ENCODE data around the gene PDE1A. TPM values are rescaled to one million over a fixed set of nuclear protein-coding genes. Genes with fewer than 3 reads are reported as not detected.

PDE1A gene
- total RNA-seq, 1 donor = 42.0 TPM

DNA sequence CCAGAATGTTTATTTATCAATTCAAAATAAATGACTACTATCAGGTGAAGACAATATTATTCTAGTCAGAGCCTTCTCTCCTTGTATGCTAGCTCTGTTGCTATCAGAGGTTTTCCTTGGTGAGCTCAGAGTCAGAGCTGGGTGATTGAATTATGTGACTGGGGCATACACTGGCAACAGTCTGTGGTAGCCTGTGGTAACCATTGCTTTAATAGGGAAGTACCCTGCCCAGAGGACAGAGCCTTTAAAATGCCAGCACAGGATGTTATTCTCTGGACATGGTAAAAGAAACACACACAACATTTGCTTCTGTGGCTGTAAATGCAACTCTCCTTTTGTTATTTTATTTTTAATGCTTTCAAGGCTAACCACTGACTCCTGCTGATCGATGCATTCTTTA, 316.5 kb downstream of the PDE1A start:
- no peak for DNase-seq (ENCODE audit: insufficient read length, low spot score, missing footprints)
- H3K27me3 ChIP-seq (ENCODE audit: insufficient read depth, low read length) = peaks cover 4% of the 10 kb centered on the region
- no peak overlapping the region for H3K4me3 ChIP-seq (ENCODE audit: insufficient read depth, low read length)
- no peaks in the 10 kb centered on the region for H3K79me2 ChIP-seq (ENCODE audit: insufficient read depth, low read length)
- no peaks in the 10 kb centered on the region for H3K36me3 ChIP-seq (ENCODE audit: insufficient read depth, low read length)
- no peak overlapping the region for H2AFZ ChIP-seq (ENCODE audit: low read length)
- no peaks in the 10 kb centered on the region for H3K4me1 ChIP-seq (ENCODE audit: insufficient read depth, low read length)
- H3K27ac ChIP-seq (ENCODE audit: low read depth, low read length) = no peak overlapping the region
- TF ChIP-seq, protein P1, sequence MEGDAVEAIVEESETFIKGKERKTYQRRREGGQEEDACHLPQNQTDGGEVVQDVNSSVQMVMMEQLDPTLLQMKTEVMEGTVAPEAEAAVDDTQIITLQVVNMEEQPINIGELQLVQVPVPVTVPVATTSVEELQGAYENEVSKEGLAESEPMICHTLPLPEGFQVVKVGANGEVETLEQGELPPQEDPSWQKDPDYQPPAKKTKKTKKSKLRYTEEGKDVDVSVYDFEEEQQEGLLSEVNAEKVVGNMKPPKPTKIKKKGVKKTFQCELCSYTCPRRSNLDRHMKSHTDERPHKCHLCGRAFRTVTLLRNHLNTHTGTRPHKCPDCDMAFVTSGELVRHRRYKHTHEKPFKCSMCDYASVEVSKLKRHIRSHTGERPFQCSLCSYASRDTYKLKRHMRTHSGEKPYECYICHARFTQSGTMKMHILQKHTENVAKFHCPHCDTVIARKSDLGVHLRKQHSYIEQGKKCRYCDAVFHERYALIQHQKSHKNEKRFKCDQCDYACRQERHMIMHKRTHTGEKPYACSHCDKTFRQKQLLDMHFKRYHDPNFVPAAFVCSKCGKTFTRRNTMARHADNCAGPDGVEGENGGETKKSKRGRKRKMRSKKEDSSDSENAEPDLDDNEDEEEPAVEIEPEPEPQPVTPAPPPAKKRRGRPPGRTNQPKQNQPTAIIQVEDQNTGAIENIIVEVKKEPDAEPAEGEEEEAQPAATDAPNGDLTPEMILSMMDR (IDR thresholded peaks at IDR 0.05; ENCODE audit: extremely low read depth, low read depth, low read length) = no peak
- no peaks in the 10 kb centered on the region for H4K20me1 ChIP-seq (ENCODE audit: insufficient read depth, low read length)
- no peaks in the 10 kb centered on the region for H3K9me3 ChIP-seq (ENCODE audit: low read depth, low read length)
- no peak overlapping the region for H3K4me2 ChIP-seq (ENCODE audit: insufficient read depth, low read length)

DNA sequence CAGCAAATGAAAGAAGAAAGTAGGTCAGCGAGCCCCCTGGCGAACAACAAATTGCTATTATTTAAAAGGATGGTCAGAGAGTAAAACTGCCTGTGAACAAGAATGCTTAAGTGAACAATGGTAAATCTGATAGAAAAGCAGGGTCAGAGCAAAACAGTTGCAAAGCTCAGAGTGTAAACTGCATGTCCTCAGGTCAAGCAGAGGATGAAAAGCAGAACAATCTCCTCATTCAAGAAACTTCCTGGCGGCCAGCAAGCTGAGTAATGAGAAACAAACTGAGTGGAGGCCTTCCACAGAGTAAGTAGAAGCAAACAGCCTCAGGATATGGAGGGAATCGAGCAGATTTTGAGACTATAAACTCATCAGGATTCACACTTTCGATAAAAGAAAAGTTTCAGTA, 323.3 kb downstream of the PDE1A start:
- H3K27ac ChIP-seq (ENCODE audit: low read depth, low read length) = no peak overlapping the region
- no peak overlapping the region for H3K4me3 ChIP-seq (ENCODE audit: insufficient read depth, low read length)
- no peaks in the 10 kb centered on the region for H3K9me3 ChIP-seq (ENCODE audit: low read depth, low read length)
- H3K4me1 ChIP-seq (ENCODE audit: insufficient read depth, low read length) = no peaks in the 10 kb centered on the region
- H4K20me1 ChIP-seq (ENCODE audit: insufficient read depth, low read length) = no peaks in the 10 kb centered on the region
- TF ChIP-seq, protein P1 (IDR thresholded peaks at IDR 0.05; ENCODE audit: extremely low read depth, low read depth, low read length) = no peak
- no peaks in the 10 kb centered on the region for H3K79me2 ChIP-seq (ENCODE audit: insufficient read depth, low read length)
- H3K36me3 ChIP-seq (ENCODE audit: insufficient read depth, low read length) = no peaks in the 10 kb centered on the region
- H2AFZ ChIP-seq (ENCODE audit: low read length) = peak overlapping the region; percentile 3
- peak; percentile 1 for DNase-seq (ENCODE audit: insufficient read length, low spot score, missing footprints)
- H3K27me3 ChIP-seq (ENCODE audit: insufficient read depth, low read length) = no peaks in the 10 kb centered on the region
- no peak overlapping the region for H3K4me2 ChIP-seq (ENCODE audit: insufficient read depth, low read length)

DNA sequence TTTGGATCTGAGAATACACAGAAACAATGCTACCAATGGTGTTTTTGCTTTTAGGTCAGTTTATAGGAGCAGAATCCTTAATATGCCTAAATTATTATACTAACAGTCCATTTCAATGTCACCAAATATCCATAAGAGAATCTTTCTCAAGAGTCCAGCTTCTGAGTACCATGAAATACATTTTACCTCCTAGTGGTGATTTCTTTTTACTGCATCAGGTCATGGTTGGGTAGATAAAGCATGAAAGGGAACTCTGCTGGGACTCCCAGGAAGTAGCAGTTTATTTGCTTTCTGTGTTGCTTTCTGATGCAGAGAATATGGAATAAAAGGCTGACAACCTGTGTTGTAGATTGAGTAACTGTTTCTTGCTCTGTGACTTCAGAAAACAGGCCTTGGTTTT, 325.6 kb downstream of the PDE1A start:
- TF ChIP-seq, protein P1 (IDR thresholded peaks at IDR 0.05; ENCODE audit: extremely low read depth, low read depth, low read length) = peak; percentile 40
- no peak overlapping the region for H3K27ac ChIP-seq (ENCODE audit: low read depth, low read length)
- H2AFZ ChIP-seq (ENCODE audit: low read length) = peak overlapping the region; percentile 49
- H3K4me1 ChIP-seq (ENCODE audit: insufficient read depth, low read length) = no peaks in the 10 kb centered on the region
- no peaks in the 10 kb centered on the region for H3K36me3 ChIP-seq (ENCODE audit: insufficient read depth, low read length)
- no peak overlapping the region for H3K4me2 ChIP-seq (ENCODE audit: insufficient read depth, low read length)
- H4K20me1 ChIP-seq (ENCODE audit: insufficient read depth, low read length) = no peaks in the 10 kb centered on the region
- peak; percentile 4 for DNase-seq (ENCODE audit: insufficient read length, low spot score, missing footprints)
- no peaks in the 10 kb centered on the region for H3K79me2 ChIP-seq (ENCODE audit: insufficient read depth, low read length)
- H3K27me3 ChIP-seq (ENCODE audit: insufficient read depth, low read length) = no peaks in the 10 kb centered on the region
- no peak overlapping the region for H3K4me3 ChIP-seq (ENCODE audit: insufficient read depth, low read length)
- H3K9me3 ChIP-seq (ENCODE audit: low read depth, low read length) = no peaks in the 10 kb centered on the region

DNA sequence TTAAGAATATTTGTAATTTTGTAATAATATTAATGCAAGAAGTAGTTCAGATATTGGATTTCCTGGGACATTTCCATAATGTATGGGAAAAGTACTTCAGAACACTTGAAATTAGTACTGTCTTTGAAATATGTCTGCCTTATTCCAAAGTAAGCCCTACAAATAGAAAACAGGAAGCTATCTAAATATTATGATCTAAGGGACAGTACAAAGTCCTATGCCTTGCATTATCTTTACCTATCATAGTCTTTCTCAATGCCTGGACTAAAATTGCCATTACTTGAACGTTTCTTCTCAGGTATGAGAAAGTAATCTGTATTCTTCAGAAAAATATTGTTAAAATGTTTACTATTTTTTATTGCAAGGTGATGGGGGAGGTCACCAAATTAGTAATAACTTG, 328.2 kb downstream of the PDE1A start:
- Histone ChIP-seq H3K9me3 (ENCODE audit: low read depth, low read length) (no peaks in the 10 kb centered on the region), H2AFZ (ENCODE audit: low read length) (no peak overlapping the region), H3K4me2 (ENCODE audit: insufficient read depth, low read length) (no peak overlapping the region), H3K79me2 (ENCODE audit: insufficient read depth, low read length) (no peaks in the 10 kb centered on the region), H3K4me1 (ENCODE audit: insufficient read depth, low read length) (no peaks in the 10 kb centered on the region), H3K36me3 (ENCODE audit: insufficient read depth, low read length) (no peaks in the 10 kb centered on the region), H4K20me1 (ENCODE audit: insufficient read depth, low read length) (no peaks in the 10 kb centered on the region), H3K27ac (ENCODE audit: low read depth, low read length) (no peak overlapping the region), H3K27me3 (ENCODE audit: insufficient read depth, low read length) (no peaks in the 10 kb centered on the region), H3K4me3 (ENCODE audit: insufficient read depth, low read length) (no peak overlapping the region)
- no peak for DNase-seq (ENCODE audit: insufficient read length, low spot score, missing footprints)
- TF ChIP-seq, protein P1 (IDR thresholded peaks at IDR 0.05; ENCODE audit: extremely low read depth, low read depth, low read length) = no peak

All from osteoblast (primary cell).